ACC112 (cell line): Measurements from ENCODE around the gene CTU2.

Source experiments
- H2AFZ ChIP-seq: fragments of 200-600 bp; sonication (generic); one replicate; pipeline ENCODE4 v1.6.0; 2017; ENCODE audit warnings: antibody characterized with exemption, low read length; ENCODE audit not compliant: unreplicated experiment
- H3K27ac ChIP-seq: fragments of 200-600 bp; sonication (generic); 2 replicates; pipeline ENCODE4 v1.5.1; 2014; ENCODE audit warnings: low read depth, mild to moderate bottlenecking, antibody characterized with exemption, low read length, moderate library complexity
- H3K27me3 ChIP-seq: fragments of 200-600 bp; sonication (generic); 2 replicates; pipeline ENCODE4 v1.6.1; 2014; ENCODE audit warnings: mild to moderate bottlenecking, antibody characterized with exemption, low read length, moderate library complexity, mixed read lengths; ENCODE audit not compliant: insufficient read depth
- H3K36me3 ChIP-seq: fragments of 200-600 bp; sonication (generic); 2 replicates; pipeline ENCODE4 v1.6.1; 2016; ENCODE audit warnings: mild to moderate bottlenecking, antibody characterized with exemption, low read length, moderate library complexity, mixed read lengths; ENCODE audit not compliant: insufficient read depth
- H3K4me1 ChIP-seq: fragments of 200-600 bp; sonication (generic); one replicate; pipeline ENCODE4 v1.6.1; 2016; ENCODE audit warnings: low read length, mixed read lengths; ENCODE audit not compliant: insufficient read depth, unreplicated experiment, control insufficient read depth
- H3K4me3 ChIP-seq: fragments of 200-600 bp; sonication (generic); 2 replicates; pipeline ENCODE4 v1.5.1; 2014; ENCODE audit warnings: mild to moderate bottlenecking, low read depth, low read length
- H3K79me2 ChIP-seq: fragments of 200-600 bp; sonication (generic); one replicate; pipeline ENCODE4 v1.6.0; 2016; ENCODE audit warnings: low read length; ENCODE audit not compliant: control insufficient read depth, unreplicated experiment, insufficient read depth

CTU2 gene

DNA sequence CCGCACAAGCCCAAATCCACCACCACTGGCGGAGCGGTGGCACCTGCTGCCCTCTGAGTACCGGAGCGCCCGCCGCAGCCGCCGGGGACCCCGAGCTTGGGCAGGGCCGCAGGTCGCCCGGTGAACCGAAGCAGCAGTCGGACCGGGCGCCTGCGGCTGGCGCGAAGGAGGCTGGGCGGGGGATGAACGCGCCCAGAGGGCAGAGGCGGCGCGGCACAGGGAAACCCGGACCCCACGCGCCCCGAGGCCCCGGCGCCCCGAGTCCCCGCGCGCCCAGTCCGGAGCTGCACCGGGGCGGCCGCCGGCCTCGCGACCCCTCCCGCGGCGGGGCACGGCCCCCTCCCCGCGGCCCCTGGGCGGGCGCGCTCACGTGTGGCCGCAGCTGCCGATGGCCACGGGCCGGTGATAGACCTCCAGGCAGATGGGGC lies 488 bp upstream of the CTU2 start:
- Histone ChIP-seq H3K36me3 (no peaks in the 10 kb centered on the region), H3K4me3 (peak overlapping the region; percentile 85), H2AFZ (peak overlapping the region; percentile 97), H3K27ac (no peak overlapping the region), H3K4me1 (peaks cover 13% of the 10 kb centered on the region), H3K79me2 (peaks cover 28% of the 10 kb centered on the region), H3K27me3 (no peaks in the 10 kb centered on the region)

DNA sequence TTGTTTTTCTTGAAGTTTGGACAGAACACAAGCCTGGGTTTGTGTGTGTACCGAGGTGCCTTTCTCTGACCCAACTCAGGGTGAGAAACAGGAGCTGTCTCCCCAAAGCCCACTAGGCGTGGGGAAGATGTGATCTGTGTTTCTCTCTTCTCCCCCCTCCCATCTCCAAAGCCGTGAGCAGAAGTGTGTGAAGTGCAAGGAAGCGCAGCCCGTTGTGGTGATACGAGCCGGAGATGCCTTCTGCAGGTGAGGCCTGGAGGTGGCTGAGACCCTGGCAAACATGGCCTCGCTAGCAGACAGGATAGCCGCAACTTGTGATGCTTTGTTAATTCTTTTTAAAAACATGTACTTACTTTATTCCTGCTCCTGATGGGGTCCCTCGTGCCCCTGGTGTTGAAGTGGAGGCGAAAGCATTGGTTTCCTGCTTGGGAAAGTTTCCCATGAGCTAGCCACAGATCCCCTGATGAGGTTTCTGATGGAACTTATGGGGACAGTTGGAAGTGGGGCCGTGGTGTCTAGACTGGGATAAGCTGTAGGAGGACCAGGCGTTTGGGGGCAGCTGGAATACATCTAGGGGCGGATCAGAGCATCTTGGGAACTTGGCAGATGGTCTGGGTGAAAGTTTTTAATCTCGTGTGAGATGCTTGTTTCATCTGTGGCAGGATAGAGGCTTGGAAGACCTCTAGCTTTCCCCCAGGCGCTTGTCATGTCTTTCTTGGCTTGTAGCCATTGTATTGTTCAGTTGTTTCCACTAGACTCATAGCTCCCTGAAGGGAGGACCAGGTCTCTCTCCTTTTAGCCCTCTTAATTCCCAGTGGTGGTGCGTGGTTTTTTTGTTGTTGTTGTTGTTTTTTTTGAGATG lies 893 bp downstream of the CTU2 start:
- peaks cover 13% of the 10 kb centered on the region for H3K4me1 ChIP-seq
- no peaks in the 10 kb centered on the region for H3K27me3 ChIP-seq
- no peak overlapping the region for H2AFZ ChIP-seq
- H3K36me3 ChIP-seq: no peaks in the 10 kb centered on the region; the same call in 1 of the 2 replicates
- peak overlapping the region; percentile 85 for H3K4me3 ChIP-seq
- peak overlapping the region; percentile 39; the same call in 1 of the 2 replicates for H3K27ac ChIP-seq
- peaks cover 31% of the 10 kb centered on the region for H3K79me2 ChIP-seq

DNA sequence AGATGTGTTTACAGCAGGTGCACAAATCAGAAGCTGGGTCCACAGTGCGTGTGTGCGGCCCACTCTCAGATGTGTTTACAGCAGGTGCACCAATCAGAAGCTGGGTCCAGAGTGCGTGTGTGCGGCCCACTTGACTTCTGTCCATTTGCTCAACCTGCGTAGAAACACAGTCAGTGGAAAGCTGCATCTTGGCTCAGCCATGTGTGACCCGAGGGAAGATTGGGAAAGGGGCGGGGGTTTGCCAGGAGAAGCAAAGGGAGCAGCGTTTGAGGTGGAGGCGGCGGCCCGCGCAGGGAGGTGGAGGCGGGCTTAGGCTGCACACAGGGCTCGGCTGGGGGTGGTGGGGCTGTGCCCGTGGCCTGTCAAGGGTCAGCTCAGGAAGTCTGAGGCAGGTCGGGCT lies 4.3 kb downstream of the CTU2 start:
- H3K36me3 ChIP-seq: peaks cover 2% of the 10 kb centered on the region; the same call in 1 of the 2 replicates
- H3K4me1 ChIP-seq: peaks cover 8% of the 10 kb centered on the region
- no peaks in the 10 kb centered on the region for H3K27me3 ChIP-seq
- no peak overlapping the region for H2AFZ ChIP-seq
- no peak overlapping the region for H3K4me3 ChIP-seq
- peaks cover 24% of the 10 kb centered on the region for H3K79me2 ChIP-seq
- H3K27ac ChIP-seq: no peak overlapping the region

DNA sequence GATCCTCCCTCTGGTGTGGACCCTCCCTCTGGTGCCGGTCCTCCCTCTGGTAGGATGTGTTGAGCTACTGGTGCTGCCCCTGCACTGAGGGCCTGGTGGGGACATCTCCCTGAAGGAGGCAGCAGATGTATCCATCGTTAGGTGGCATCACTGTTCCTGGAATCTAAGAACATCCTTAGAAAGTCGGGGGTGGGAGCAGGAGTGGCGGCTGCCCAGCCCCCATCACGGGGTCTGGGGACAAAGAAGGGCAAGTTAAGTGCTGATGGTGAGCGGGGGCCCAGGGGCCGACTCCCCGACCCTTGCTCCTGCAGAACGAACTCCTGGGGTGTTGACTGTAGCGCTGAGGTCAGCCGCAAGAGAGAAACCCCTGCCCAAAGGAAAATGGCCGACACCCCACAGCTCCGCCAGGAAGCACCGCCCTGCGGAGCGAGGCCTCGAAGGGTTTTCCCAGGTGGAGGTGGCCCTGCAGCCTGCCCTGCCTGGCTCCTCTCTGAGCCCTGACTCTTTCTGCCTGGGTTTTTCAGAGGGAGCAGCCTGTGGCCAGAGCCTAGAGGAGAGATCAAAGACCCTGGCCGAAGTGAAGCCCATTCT lies 5.5 kb downstream of the CTU2 start:
- peaks cover 8% of the 10 kb centered on the region for H3K4me1 ChIP-seq
- no peak overlapping the region for H3K4me3 ChIP-seq
- peaks cover 3% of the 10 kb centered on the region; the same call in 1 of the 2 replicates for H3K36me3 ChIP-seq
- H3K27ac ChIP-seq: no peak overlapping the region
- H3K79me2 ChIP-seq: peaks cover 23% of the 10 kb centered on the region
- no peaks in the 10 kb centered on the region for H3K27me3 ChIP-seq
- H2AFZ ChIP-seq: no peak overlapping the region

DNA sequence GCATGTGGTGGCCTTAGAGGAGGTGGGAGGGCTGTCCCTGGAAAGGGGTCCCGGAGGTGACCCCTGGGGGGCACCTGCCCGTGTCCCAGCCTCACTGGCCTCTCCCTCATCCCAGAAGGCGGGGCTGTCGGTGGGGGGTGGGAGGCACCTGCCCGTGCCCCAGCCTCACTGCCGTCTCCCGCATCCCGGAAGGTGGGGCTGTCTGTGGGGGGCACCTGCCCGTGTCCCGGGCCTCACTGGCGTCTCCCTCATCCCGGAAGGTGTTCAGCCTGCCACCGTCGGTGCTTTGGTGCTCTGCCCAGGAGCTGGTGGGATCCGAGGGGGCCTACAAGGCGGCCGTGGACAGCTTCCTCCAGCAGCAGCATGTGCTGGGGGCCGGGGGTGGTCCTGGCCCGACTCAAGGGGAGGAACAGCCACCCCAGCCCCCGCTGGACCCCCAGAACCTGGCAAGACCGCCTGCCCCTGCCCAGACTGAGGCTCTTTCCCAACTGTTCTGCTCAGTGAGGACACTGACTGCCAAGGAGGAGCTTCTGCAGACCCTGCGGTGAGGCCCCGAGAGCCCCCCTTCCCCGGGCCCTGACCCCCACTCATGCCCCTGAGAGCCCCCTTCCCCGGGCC lies 6.2 kb downstream of the CTU2 start:
- peaks cover 18% of the 10 kb centered on the region for H3K79me2 ChIP-seq
- H3K4me1 ChIP-seq: peaks cover 2% of the 10 kb centered on the region
- H3K4me3 ChIP-seq: no peak overlapping the region
- H3K36me3 ChIP-seq: peaks cover 10% of the 10 kb centered on the region; the same call in 1 of the 2 replicates
- no peak overlapping the region for H2AFZ ChIP-seq
- no peaks in the 10 kb centered on the region for H3K27me3 ChIP-seq
- no peak overlapping the region for H3K27ac ChIP-seq

DNA sequence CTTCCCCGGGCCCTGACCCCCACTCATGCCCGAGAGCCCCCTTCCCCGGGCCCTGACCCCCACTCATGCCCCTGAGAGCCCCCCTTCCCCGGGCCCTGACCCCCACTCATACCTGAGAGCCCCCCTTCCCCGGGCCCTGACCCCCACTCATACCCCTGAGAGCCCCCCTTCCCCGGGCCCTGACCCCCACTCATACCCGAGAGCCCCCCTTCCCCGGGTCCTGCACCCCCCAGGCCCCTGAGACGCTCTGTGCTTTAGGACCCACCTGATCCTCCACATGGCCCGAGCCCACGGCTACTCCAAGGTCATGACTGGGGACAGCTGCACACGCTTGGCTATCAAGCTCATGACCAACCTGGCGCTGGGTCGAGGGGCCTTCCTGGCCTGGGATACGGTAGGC lies 6.8 kb downstream of the CTU2 start:
- peaks cover 10% of the 10 kb centered on the region; the same call in 1 of the 2 replicates for H3K36me3 ChIP-seq
- H3K27me3 ChIP-seq: no peaks in the 10 kb centered on the region
- H3K79me2 ChIP-seq: peaks cover 16% of the 10 kb centered on the region

DNA sequence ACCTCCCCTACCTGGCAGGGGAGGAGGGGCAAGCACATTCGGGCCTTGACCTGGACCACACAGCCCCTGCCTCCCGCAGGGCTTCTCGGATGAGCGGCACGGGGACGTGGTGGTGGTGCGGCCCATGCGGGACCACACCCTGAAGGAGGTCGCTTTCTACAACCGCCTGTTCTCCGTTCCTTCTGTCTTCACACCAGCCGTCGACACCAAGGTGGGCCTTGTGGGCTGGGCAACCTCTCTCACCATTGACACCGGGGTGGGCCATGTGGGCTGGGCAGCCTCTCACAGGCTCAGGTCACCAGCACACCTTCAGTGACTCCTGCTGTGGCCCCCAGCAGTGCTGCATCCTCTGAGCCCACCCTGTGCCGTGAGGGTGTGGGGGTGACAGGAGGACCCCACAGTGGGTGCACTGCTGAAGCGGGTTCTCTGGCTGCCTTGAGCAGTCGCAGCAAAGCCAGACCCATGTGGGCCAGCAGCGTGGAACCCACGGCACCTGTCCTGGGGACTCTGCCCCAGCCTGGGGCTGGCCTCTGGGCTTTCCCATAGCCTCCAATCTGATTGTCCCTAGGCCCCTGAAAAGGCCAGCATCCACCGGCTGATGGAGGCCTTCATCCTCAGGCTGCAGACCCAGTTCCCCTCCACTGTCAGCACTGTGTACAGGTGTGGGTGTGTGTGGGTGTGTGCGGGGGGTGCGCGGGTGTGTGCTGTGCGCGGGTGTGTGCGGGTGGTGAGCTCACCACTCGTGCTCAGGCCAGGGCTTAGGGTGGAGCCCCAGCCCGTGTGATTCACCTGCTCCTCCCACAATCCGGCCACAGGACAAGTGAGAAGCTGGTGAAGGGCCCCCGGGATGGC lies 7.5 kb downstream of the CTU2 start:
- no peak overlapping the region for H3K4me3 ChIP-seq
- peaks cover 14% of the 10 kb centered on the region; the same call in 1 of the 2 replicates for H3K36me3 ChIP-seq
- H3K79me2 ChIP-seq: peaks cover 11% of the 10 kb centered on the region
- H3K27me3 ChIP-seq: no peaks in the 10 kb centered on the region
- H2AFZ ChIP-seq: no peak overlapping the region
- H3K4me1 ChIP-seq: no peaks in the 10 kb centered on the region
- no peak overlapping the region for H3K27ac ChIP-seq

More for the DNA sequence above, 6.8 kb downstream of the CTU2 start:
- Histone ChIP-seq H3K4me1 (no peaks in the 10 kb centered on the region), H3K4me3 (no peak overlapping the region), H2AFZ (no peak overlapping the region), H3K27ac (no peak overlapping the region)

DNA sequence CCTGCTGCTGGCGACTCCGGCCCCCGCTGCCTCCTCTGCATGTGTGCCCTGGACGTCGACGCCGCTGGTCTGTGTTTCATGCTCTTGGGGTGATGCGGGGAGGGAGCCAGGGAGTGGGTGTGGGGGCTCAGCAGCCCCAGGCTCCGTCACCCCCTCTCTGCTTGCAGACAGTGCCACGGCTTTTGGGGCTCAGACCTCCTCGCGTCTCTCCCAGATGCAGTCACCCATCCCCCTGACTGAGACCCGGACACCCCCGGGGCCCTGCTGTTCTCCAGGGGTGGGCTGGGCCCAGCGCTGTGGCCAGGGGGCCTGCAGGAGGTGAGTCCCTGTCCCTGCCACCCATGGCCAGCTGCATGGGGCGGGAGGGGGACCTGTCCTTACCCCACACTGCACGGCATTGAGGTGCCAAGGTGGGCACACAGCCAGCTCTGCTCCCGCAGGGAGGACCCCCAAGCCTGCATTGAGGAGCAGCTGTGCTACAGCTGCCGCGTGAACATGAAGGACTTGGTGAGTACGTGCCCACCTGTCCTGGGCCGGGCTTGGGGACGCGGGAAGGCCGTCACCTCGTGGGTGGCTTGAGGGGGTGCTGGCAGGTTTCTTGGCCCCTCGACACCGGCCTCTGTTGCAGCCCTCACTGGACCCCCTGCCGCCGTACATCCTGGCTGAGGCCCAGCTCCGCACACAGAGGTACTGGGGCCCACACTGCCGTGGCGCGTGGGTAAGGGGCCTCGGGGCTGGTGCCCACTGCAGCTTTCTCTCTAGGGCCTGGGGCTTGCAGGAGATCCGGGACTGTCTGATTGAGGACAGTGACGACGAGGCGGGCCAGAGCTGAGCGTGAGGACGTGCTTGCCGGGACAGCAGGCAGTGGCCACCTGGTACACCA lies 8.4 kb downstream of the CTU2 start:
- no peaks in the 10 kb centered on the region for H3K27me3 ChIP-seq
- peaks cover 17% of the 10 kb centered on the region; the same call in 1 of the 2 replicates for H3K36me3 ChIP-seq

DNA sequence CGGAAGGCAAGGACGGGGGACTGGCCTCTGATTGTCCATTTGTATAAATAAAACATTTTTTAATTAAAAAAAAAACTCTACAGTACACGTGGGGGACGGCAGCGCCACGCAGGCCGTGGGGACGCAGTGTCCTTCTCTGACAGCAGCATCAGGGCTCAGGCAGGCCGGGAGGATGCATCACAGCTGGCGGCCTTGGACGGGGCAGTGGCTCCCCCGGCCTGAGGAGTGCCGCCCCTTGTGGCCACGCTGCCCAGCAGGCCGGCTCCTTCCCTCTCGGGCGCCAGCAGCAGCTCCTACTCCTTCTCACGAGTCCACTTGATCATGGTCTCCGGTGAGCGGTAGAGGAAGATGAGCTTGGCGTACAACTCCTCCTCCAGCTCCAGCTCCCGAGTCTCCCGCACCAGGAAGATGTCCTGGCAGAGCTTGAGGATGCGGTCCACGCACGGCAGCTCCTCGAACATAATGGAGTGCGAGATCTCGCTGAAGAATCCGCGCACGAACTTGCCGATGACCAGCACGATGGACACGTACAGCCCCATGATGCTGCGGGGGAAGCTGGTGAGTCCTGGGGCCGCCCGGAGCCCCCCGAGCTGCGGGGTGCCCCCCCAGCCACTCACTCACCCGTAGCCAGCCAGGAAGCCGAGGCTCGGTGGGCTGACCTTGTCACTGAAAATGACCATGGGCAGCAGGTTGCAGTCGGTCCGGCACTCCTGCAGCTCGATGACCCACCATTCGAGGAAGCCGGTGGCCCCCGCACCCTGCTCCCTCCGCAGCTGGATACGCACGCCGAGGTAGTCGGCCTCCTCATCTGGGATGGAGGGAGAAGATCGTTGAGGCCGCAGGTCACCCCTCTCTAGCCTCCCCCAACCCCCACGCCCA lies 9.2 kb downstream of the CTU2 start:
- Histone ChIP-seq H3K27ac (no peak overlapping the region), H3K36me3 (peaks cover 19% of the 10 kb centered on the region; the same call in 1 of the 2 replicates)

More for the DNA sequence above, 8.4 kb downstream of the CTU2 start:
- no peaks in the 10 kb centered on the region for H3K4me1 ChIP-seq
- H3K27ac ChIP-seq: no peak overlapping the region
- H3K79me2 ChIP-seq: peaks cover 5% of the 10 kb centered on the region
- no peak overlapping the region for H2AFZ ChIP-seq
- no peak overlapping the region for H3K4me3 ChIP-seq

More for the DNA sequence above, 9.2 kb downstream of the CTU2 start:
- peaks cover 5% of the 10 kb centered on the region for H3K79me2 ChIP-seq
- no peaks in the 10 kb centered on the region for H3K4me1 ChIP-seq
- no peak overlapping the region for H3K4me3 ChIP-seq
- H3K27me3 ChIP-seq: no peaks in the 10 kb centered on the region
- no peak overlapping the region for H2AFZ ChIP-seq
